GM19238 (cell line): ENCODE data around the gene ELP1.
A peak's percentile ranks its signal among the peaks of the same experiment; 100 is the strongest.
"Not testable (repeated sequence)": the region's sequence is repeated elsewhere in the genome, so short reads cannot be mapped to it uniquely, and the experiment has no call there.

Experiments used
- DNase-seq: peaks from one replicate; pipeline ENCODE4 v3.0.0; 2011; ENCODE audit warnings: low spot score; ENCODE audit not compliant: insufficient read length

Gene ELP1

DNA sequence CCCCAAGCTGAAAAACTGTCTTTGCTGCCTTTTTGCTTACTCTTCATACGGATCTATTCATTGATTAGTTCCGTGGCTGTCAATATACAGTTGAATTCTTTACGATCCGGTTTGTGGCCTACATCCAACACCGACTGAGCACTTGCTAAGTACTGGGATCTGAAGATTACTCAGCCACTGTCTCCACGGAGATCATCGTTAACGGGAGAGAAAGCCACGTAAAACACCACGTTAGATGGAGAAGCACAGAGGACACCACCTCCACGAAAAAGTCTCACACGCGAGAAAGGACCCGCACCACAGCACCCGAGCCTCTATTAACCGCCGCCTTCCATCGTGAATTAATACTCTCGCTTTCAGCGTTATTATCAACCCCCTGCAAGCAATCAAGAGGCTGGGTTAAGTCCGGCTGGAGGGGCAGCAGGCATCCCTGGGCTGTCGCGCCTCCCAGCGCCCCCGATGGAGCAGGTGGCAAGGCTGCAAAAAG, 650 bp downstream of the ELP1 start:
- DNase-seq: no peak

DNA sequence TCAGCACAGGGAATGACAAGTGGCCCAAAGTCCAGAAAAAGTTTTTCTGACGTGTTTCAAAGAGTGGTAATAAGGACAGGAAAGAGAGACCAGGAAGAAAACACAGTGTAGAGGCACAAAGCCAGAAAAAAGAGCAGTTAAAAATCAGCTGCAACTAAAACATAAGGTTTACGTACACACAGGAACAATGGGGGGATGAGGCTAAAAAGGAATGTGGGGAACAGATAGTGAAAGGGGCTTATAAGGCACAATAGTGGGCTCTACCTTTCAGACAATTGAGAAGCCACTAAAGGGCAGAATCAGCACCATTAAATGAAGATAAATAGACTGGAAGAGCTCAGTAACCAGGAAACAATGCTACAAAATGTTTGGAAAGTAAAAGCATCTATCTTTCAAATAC, 5.5 kb downstream of the ELP1 start:
- DNase-seq: no peak

DNA sequence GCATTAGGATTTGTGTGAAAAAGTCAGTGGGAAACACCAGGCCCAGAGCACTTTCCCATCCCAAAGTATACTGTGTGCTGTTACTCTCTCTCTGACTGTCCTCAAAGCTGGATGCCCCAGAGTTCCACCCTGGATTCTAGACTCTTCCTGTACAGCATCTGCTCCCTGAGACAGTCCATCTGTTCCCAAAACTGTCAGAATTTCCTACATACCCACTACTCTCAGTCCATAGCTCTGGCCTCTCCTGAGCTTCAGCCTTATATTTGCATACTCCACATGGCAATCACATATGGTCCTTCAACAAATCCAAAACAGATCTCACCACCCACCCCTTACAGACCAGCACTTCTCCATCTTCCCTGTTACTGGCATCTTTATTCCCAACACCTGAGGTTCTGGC, 9.5 kb downstream of the ELP1 start:
- DNase-seq: no peak

DNA sequence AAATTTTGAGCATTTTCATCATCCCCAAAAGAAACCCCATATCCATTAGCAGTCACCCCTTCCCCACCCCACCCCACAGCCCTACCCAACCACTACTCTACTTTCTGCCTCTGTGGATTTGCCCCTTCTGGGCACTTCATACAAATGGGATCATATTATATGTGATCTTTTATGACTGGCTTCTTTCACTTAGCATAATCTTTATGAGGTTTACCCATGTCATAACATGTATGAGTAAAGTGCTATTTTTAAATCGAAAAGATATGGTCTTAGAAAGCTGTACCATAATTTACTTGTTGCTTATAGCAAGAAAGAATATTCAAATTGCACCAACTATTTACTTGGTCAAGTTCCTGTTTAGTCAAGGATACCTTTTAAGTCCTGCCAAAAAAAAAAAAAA, 12.7 kb downstream of the ELP1 start:
- DNase-seq: no peak

DNA sequence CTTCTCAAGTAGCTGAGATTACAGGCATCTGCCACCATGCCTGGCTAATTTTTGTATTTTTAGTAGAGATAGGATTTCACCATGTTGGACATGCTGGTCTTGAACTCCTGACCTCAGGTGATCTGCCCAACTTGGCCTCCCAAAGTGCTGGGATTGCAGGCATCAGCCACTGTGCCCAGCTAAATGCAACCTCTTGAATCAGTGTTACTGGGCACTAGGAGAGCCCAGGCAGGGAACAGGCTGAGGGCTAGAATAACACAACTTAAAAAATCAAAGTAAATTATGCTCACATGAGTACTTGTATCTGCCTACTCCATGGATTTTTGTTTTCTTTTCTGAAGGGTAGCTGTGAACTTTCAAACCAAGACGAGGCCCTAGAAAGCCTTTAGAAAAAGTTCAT, 13.5 kb downstream of the ELP1 start:
- DNase-seq: not testable (repeated sequence)

DNA sequence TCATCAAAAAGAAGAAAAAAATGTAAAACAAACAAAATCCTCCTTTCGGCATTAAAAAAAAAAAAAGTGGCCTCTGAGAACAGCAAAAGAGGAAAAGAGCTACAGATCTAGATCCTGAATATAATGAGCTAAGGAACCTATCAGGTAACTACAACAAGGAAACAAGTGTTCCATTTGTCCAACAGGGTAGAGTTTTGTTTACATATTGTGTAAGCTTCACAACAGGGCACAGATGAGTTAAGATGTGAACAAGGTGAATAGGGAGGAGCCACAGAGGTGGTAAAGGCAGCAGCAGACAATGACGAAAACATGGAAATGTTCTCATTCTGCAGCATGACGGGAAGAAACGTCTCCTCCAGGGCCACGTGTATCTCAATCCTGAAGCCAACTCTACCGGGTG, 14.4 kb downstream of the ELP1 start:
- DNase-seq: no peak

DNA sequence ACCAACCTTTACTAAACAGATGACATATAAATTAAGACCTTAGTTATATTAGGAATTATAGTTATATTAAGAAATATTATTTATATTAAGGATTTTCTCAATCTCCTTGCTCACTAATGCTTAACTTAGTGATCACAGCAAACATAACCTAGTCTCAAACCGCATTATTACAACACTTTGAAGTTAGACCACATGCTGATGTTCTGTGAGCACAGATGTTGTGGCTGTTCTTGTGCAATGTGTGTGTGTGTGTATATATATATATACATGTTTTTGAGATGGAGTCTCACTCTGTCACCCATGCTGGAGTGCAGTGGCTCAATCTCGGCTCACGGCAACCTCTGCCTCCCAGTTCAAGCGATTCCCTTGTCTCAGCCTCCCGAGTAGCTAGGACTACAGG, 20.5 kb downstream of the ELP1 start:
- DNase-seq: no peak

DNA sequence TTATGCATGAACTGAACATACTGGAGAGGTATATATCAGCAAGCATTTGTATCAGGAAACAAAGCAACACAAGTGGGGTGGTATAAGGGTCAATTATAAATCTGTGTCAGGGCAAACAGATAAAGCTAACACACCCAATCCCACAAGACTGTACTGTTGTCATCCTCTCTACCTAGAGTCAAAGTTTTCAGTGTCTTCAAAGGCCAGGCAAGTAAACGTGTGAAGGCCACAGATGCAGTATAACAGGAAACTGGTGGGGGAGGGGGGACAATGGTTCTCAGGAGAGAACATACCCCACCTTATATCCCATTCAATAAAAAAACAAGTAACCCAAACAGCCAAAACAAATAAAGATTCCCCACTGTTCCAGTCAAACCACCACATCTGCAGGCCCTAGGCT, 22.1 kb downstream of the ELP1 start:
- no peak for DNase-seq

DNA sequence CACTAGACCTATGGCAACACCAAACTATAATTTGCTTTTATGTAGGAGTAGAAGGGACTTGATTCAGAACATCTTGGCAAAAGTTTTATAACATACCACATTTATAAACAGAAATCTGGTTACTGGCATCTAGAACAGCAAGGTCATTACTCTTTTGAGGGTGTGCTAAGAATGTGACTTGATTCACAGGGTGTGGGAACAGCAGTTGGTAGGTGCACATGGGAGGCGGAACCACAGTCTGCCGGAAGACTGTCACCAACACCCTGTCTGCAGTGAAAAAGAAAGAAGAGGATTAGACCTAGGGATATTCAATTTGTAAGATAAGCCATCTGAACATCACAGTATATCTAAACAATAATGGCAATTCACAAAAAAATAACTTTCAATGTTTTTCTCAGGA, 23.0 kb downstream of the ELP1 start:
- DNase-seq: no peak

DNA sequence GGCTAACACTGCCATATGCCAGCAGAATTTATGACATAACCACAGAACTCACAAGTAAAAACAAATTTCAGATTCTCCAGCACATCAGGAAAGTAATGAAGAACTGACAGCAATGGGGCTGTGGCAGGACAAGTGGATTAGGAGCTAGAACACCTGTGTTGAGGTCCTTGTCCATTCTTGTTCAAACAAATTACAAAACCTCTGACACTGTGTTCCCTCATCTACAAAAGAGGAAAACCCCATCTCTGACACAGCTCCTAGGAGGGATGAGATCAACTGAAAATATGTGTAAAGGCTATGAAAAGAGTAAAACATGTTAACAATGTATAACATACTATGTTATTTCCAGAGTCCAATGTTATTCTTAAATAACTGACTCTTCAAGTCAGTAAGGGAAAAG, 23.5 kb downstream of the ELP1 start:
- no peak for DNase-seq

DNA sequence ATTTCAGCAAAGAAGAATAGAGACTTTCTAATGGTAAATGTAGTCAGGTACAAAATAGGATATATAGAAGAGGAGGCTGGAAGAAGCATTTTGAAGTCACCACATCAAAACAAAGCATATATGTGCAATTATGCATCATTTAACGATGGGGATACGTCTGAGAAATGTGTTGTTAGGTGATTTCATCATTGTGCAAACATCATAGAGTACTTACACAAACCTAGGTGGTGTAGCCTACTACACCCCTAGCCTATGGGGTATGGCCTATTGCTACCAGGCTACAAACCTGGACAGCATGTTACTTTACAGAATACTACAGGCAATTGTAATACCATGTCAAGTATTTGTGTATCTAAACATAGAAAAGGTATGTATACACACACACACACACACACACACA, 28.4 kb downstream of the ELP1 start:
- no peak for DNase-seq

DNA sequence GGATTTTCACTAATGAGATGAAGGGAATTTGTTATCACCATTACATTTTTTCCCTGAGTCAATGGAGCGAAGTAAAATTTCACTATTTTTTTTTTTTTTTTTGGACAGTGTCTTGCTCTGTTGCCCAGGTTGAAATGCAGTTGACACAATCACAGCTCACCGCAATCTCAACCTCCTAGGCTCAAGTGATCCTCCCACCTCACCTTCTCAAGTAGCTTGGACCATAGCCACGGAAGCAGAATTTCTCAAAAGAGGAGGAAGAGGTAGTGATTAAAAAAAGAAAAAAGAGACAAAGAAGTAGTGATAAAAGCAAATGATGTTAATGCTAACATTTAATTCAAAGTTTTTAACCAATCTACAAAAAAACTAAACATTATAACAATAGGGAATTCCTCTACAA, 29.8 kb downstream of the ELP1 start:
- DNase-seq: no peak

DNA sequence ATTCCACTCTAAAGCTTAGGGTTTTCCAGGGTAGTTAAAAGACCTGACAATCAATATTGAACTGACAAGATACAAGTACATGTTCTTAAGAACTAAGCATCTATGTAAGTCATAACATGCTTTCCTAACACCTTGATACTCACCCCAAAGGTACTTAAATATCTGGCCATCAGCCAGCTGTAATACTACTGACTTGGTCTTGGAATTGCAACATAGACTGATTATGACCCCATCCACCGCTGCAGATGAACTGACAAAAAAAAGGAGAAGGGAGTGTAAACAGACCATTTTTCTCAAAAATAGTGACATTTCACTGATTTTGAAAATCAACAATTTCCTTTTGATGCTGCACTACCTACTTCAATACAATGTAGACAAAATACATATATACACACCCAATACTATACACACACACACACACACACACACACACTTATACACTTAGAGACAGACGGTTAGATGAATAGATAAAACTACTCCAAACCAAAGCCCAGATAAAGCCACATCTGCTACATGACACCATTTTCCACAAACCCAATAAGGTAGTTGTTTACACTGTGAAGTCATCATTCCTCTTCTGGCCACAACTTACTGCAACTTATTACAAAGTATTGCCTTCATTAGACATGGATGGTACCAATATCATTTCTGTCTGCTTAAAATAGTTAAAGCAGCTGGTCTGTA, 30.4 kb downstream of the ELP1 start:
- no peak for DNase-seq

DNA sequence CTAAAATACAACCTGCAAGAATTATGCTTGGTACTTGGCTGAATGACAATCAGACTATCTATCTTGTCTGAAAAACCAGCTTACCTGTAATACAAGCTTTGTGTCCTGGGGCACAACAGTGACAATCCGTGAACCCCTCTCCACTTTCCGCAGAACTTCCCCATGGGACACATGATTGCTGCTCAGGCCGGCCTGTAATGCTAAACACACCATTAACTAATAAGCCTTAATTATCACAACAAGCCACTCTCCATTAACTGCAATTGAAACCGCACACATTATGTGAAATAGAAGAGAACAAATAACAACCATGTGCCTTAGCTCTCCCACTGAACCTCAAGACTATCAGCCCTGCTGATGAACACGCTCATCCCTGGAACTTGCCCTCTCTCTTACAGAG, 33.7 kb downstream of the ELP1 start:
- DNase-seq: no peak

DNA sequence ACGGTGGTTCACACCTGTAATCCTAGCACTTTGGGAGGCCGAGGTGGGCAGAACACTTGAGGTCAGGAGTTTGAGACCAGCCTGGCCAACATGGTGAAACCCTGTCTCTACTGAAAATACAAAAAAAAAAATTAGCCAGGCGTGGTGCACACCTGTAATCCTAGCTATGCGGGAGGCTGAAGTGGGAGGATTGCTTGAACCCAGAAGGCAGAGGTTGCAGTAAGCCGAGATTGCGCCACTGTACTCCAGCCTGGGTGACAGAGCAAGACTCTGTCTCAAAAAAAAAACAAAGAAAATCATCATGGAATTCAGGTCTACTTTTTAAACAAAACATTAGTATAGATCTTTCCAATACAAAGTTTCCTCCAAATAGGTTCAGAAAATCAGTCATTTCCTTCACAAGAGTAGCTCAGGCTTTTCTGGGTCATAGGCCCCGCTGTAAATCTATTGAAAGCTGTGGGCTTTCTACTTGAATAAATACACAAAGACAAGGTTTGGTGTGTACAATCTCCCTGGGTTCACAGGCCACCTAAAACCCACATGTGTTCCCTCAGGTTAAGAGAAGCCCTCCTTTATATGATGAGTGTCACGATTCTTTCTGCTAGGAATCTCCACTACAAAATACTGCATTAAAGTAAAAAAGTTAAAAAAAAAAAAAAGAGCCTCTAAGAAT, 34.8 kb downstream of the ELP1 start:
- not testable (repeated sequence) for DNase-seq

DNA sequence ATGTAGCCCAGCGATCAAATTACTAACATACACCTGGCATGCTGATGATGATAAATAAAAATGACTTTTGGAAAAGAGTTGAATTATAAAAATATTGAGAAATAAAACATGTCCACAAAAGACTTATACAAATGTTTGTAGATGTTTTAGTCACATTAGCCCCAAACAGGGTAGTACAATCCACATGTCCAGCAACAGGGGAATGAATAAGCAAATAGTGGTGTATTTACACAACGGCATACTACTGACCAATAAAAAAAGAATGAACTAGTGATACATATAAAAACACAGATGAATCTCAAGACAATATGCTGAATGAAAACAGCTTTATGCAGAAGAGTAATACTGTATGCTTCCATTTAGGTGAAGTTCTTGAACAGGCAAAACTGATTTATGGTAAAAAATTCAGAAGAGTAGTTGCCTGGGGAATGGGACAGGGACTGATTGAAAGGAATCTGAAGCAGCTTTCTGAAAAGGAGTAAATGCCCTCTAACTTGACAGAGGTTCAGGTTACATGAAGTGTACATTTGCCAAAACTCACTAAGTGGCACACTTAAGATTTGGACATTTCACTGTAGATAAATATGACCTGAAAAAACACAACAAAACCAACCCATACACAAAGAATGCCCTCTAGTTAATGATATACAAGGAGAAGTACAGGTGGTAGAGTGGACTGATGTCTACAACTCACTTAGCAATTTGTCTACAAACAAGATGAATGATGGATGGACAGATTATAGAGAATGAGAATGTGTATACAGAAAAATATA, 36.4 kb downstream of the ELP1 start:
- no peak for DNase-seq

DNA sequence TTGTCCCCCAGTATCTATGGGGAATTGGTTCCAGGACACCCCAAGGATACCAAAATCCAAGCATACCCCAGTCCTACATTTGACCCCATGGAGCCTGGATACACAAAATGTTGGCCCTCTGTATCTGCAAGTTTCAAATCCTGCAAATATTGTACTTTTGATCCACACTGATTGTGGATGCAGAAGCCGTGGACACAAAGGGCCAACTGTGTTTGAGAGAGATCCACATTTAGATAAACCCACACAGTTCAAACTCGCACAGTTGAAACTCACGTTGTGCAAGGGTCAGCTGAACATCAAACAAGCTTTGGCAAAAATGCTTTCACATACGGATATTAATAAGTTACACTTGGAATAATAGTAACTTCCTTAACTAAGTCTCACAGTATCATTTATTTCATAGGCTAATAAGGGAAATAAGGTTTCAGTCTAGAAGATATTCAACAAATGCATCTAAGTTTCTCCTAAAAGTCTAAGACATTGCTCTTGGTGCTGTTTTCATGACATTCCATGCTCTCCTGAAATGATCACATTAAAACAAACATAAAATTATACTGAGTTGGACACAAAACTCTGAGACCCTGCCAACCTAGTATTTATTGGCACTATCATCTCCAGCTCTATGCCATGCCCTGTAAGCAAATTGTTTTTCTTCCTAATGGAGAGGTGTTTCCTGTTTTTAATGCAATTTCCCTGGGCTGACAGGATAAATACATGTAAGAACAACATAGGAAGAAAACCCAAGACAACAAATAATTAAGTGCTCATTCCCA, 39.5 kb downstream of the ELP1 start:
- no peak for DNase-seq

DNA sequence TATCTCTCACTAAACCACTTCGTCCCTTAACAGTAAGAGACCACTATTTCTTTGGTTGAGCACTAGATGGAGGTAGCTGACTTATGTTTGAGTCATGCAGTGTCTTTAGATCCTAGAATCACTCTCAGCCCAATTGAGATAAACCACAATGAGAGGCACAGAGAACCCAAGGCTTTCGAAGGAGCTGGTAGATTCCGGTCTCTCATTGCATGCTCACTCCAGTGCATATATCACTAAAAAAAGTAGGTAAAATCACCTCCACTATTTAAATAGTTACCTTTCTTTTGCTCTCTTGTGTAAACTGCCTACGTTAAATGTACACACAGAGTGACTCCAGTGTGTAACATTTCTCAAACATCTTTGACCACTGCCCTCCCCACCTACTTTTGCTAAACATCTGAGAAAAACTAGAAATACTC, 44.3 kb downstream of the ELP1 start:
- DNase-seq: no peak

DNA sequence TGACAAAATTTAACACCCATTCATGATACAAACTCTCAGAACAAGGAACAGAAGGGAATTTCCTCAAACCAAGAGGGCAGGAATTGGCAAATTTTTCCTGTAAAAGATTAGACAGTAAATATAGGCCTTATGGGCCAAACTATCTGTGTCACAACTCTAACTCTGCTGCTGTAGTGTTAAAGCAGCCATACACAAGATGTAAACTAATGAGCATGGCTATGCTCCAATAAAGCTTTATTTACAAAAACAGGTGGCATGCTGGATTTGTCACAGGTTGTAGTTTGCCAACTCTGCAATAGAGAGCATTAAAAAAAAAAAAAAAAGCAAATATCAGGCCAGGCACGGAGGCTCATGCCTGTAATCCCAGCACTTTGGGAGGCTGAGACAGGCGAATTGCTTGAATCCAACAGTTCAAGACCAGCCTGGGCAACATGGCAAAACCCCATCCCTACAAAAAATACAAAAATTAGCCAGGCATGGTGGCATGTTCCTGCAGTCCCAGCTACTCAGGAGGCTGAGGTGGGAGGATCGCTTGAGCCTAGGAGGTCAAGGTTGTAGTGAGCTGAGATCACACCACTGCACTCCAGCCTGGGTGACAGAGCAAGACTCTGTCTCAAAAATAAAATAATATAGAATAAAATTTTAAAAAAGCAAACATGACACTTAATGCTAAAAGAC, 47.2 kb downstream of the ELP1 start:
- DNase-seq: not testable (repeated sequence)

DNA sequence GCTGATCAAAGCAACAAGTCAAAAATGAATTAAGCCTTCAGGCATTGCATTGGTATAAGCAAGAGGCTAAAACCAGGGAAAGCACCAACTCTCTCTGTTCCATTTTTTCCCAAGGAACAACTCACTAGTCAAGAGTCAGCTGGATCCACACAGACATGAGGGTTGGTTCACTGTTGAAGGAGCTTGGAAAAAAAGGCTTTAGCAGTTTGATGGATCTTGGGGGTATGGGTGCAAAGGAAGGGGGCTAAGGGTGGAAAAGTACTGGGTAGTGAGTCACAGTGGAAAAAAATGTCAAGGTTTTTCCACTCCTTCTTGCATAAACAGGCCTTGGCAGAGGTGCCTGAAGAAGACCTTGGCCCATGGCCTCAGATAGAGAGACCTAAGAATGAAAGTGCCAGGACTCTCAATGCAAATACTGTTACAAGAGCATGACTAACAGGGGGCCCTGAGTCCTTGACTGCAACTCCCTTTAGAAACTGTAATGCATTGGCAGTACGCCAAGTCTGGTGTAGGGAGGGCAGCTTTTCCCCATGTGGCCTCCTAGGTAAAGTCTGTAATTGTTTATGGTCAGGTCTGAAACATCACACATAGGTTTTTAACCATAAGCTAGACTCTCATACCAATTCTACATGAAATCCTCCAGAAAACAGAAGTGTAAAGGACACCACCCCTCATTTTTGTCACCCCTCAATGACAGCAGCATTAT, 48.1 kb downstream of the ELP1 start:
- peak; percentile 61 for DNase-seq
